Lung (tissue), 12 donors: Measurements from ENCODE around the gene TMIGD2. TPM values are rescaled to one million over a fixed set of nuclear protein-coding genes. Genes with fewer than 3 reads are reported as not detected.

Experiments
- ATAC-seq: fragments of 200-7000 bp; cut with Tn5 transposase; one replicate; pipeline ENCODE4 v1.9.1; 2020; ENCODE audit warnings: moderate number of reproducible peaks; ENCODE audit not compliant: insufficient read depth, low FRiP score
- DNase-seq, 3 donors: peaks; one replicate each; pipeline ENCODE4 v3.0.0-alpha.2; 2013 to 2017
- H3K27ac ChIP-seq, 2 donors: one replicate each; pipeline ENCODE4 v1.5.1; 2013; ENCODE audit warnings: mild to moderate bottlenecking in 2 of 2, moderate library complexity in 2 of 2, control low read depth in 1 of 2, inconsistent platforms in 1 of 2, low read depth in 1 of 2, low read length in 1 of 2
- H3K27me3 ChIP-seq, 3 donors: one replicate each; pipeline ENCODE4 v1.5.1; 2013; ENCODE audit warnings: low read length in 2 of 3; ENCODE audit not compliant: control insufficient read depth in 3 of 3, insufficient read depth in 3 of 3
- H3K36me3 ChIP-seq, 4 donors: one replicate each; pipeline ENCODE4 v1.5.1; 2013; ENCODE audit warnings: low read length in 4 of 4, mild to moderate bottlenecking in 1 of 4, moderate library complexity in 1 of 4; ENCODE audit not compliant: control insufficient read depth in 4 of 4, insufficient read depth in 4 of 4
- H3K4me1 ChIP-seq, 5 donors: one replicate each; pipeline ENCODE4 v1.5.1; 2013; ENCODE audit warnings: low read length in 5 of 5, mild to moderate bottlenecking in 2 of 5, moderate library complexity in 1 of 5; ENCODE audit not compliant: control insufficient read depth in 5 of 5, insufficient read depth in 5 of 5
- H3K4me3 ChIP-seq: one replicate; pipeline ENCODE4 v1.5.1; 2013; ENCODE audit warnings: mild to moderate bottlenecking, control low read depth, moderate library complexity
- H3K9ac ChIP-seq, 2 donors: one replicate each; pipeline ENCODE4 v1.5.1; 2013; ENCODE audit warnings: low read length in 2 of 2, control low read depth in 1 of 2; ENCODE audit not compliant: insufficient read depth in 1 of 2
- H3K9me3 ChIP-seq, 4 donors: one replicate each; pipeline ENCODE4 v1.5.1; 2013; ENCODE audit warnings: low read length in 3 of 4, mild to moderate bottlenecking in 1 of 4, moderate library complexity in 1 of 4; ENCODE audit not compliant: control insufficient read depth in 4 of 4, insufficient read depth in 3 of 4
- WGBS, 2 donors: extraction: QIAGEN DNeasy Blood & Tissue Kit; methylation state at CpG; one replicate each; pipeline ENCODE4 v1.1.7; 2013; 5-methylcytosine and 5-hydroxymethylcytosine counted together
- polyA plus RNA-seq, 2 donors: library from polyadenylated mRNA; stranded (reverse); fragments of 200-250 nt; gene quantifications; one replicate each; pipeline ENCODE4 v1.2.1, GENCODE V29; 2013
- total RNA-seq, 2 donors: library from RNA; depleted of rRNA in 1 of 2; stranded (reverse); fragments of >200 nt in 1 of 2; gene quantifications; one replicate each; pipeline ENCODE4 v1.2.1, GENCODE V29; 2014 to 2021
- TF ChIP-seq, protein P1 (sequence below): IDR thresholded peaks from 2 replicates; pipeline ENCODE4 v1.5.1; 2012; ENCODE audit warnings: mild to moderate bottlenecking; ENCODE audit errors: control extremely low read depth, extremely low read depth
- donor health status: control.
- donor health status: control.
- donor health status: Bipolar disorder and iron deficiency.
- donor health status: healthy.
- donor health status: DM: yes; HTN: yes; CAD: no.

TMIGD2 gene
- total and polyA plus RNA-seq, 4 donors, result 0.34 to 1.7 (median 1.1) TPM

DNA sequence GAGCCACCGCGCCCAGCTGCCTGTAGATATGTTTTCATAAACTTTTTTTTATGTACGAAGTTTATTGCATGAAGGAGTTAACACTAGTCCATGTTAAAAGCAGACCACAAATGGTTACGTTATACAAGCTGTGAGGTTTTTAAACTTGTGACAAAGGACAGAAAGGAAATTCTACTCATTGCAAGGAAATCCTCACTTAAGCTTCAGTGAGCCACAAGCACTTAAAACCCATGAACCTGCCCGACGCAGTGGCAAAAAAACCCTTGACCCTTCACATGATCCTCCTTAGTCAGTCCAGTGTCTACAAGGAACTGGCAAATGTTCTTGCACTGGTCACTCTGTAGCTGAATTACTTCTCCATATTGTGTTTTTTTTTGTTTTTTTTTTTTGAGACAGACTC, 45.3 kb upstream of the TMIGD2 start:
- TF ChIP-seq, protein P1, sequence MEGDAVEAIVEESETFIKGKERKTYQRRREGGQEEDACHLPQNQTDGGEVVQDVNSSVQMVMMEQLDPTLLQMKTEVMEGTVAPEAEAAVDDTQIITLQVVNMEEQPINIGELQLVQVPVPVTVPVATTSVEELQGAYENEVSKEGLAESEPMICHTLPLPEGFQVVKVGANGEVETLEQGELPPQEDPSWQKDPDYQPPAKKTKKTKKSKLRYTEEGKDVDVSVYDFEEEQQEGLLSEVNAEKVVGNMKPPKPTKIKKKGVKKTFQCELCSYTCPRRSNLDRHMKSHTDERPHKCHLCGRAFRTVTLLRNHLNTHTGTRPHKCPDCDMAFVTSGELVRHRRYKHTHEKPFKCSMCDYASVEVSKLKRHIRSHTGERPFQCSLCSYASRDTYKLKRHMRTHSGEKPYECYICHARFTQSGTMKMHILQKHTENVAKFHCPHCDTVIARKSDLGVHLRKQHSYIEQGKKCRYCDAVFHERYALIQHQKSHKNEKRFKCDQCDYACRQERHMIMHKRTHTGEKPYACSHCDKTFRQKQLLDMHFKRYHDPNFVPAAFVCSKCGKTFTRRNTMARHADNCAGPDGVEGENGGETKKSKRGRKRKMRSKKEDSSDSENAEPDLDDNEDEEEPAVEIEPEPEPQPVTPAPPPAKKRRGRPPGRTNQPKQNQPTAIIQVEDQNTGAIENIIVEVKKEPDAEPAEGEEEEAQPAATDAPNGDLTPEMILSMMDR, result no peak

DNA sequence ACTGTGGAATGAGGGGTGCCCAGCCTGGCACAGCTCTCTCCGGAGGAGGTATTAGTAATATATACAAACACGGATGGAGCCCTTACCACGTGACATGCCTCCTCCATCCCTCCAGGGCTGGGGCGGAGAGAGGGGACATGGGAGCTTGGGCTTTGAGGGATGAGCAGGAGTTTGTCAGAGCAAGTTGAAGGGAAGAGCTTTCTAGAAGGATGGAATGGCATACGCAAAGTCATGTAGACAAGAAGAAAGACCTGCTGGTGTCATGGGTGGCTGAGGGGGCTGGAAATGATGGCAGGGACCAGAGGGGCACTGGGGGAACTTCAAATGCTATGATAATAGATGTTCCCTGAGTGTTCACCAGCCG, 43.8 kb upstream of the TMIGD2 start:
- no peaks in the 10 kb centered on the region for H3K27me3 ChIP-seq

More for the DNA sequence above, 45.3 kb upstream of the TMIGD2 start:
- H3K9ac ChIP-seq, result no peak overlapping the region
- WGBS, 2 donors, result 52 to 69% methylated on average over 6 of the region's 6 CpGs
- H3K36me3 ChIP-seq, result peaks cover 0 to 8% (median 8%) of the 10 kb centered on the region in 4 donors
- DNase-seq (no peak), ATAC-seq (no peak)
- H3K27me3 ChIP-seq, result no peaks in the 10 kb centered on the region
- peaks cover 0 to 6% (median 4%) of the 10 kb centered on the region in 5 donors for H3K4me1 ChIP-seq
- H3K9me3 ChIP-seq, result no peaks in the 10 kb centered on the region
- H3K27ac ChIP-seq, result no peak overlapping the region
- H3K4me3 ChIP-seq, result no peak overlapping the region

DNA sequence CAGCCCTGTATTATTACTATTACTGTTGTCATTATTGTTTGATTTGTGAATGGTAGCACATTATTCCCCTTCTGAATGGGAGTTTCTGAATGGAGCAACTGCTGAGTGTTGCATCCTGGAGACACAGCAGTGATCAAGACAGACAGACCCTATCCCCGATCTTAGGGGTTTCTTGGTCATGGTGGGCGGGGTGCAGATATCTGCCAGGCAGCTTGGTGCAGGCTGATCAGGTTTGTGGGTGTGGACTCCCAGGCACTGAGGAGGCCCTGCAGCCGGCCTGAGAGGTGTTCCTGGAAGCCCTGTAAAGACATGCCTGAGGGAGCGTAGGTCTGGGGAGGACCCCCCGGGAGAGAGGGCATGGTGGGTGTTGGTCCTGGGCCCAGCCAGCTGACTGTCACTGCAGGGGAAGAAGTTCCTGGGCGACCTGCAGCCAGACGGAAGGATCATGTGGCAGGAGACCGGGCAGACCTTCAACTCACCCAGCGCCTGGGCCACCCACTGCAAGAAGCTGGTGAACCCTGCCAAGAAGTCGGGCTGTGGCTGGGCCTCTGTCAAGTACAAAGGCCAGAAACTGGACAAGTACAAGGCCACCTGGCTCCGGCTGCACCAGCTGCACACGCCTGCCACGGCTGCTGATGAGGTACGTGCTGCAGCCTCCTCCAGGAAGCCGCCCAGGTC, 43.3 kb upstream of the TMIGD2 start:
- H3K27ac ChIP-seq, result no peak overlapping the region
- no peak overlapping the region for H3K9ac ChIP-seq
- TF ChIP-seq, protein P1, result no peak
- peaks cover 0 to 8% (median 8%) of the 10 kb centered on the region in 4 donors for H3K36me3 ChIP-seq
- ATAC-seq (no peak), DNase-seq (no peak)
- no peaks in the 10 kb centered on the region for H3K9me3 ChIP-seq
- H3K27me3 ChIP-seq, result no peaks in the 10 kb centered on the region
- peaks cover 0 to 12% (median 5%) of the 10 kb centered on the region in 5 donors for H3K4me1 ChIP-seq
- 92 to 93% methylated on average over 15 of the region's 15 CpGs for WGBS, 2 donors
- no peak overlapping the region for H3K4me3 ChIP-seq

More for the DNA sequence above, 43.8 kb upstream of the TMIGD2 start:
- DNase-seq, result no peak
- H3K4me1 ChIP-seq, result peaks cover 0 to 12% (median 5%) of the 10 kb centered on the region in 5 donors
- no peaks in the 10 kb centered on the region for H3K9me3 ChIP-seq
- 97 to 99% methylated on average over 6 of the region's 6 CpGs for WGBS, 2 donors
- H3K4me3 ChIP-seq, result no peak overlapping the region
- peaks cover 0 to 8% (median 8%) of the 10 kb centered on the region in 4 donors for H3K36me3 ChIP-seq
- no peak overlapping the region for H3K9ac ChIP-seq
- no peak overlapping the region for H3K27ac ChIP-seq
- ATAC-seq, result no peak
- TF ChIP-seq, protein P1, result no peak
